Neural cell (in vitro differentiated cells): ENCODE data around the gene UNCX. TPM values are rescaled to one million over a fixed set of nuclear protein-coding genes. Genes with fewer than 3 reads are reported as not detected.
A peak's percentile ranks its signal among the peaks of the same experiment; 100 is the strongest.

ENCODE experiments used
- H2AFZ ChIP-seq: fragments of 200-600, 300-800 bp; sonication (generic), shearing (Covaris generic); 2 replicates; pipeline ENCODE4 v1.6.0; 2014; ENCODE audit warnings: low read depth, mild to moderate bottlenecking, antibody characterized with exemption, low read length, moderate library complexity
- H3F3A ChIP-seq: fragments of 200-600 bp; shearing (Covaris generic); 2 replicates; pipeline ENCODE4 v1.6.1; 2016; ENCODE audit warnings: mild to moderate bottlenecking, moderate library complexity, mixed read lengths, antibody characterized with exemption, low read length; ENCODE audit not compliant: insufficient read depth, poor library complexity, severe bottlenecking
- H3K27ac ChIP-seq: fragments of 200-600, 300-800 bp; sonication (generic), shearing (Covaris generic); 2 replicates; pipeline ENCODE4 v1.5.1; 2014; ENCODE audit warnings: mild to moderate bottlenecking, low read length, moderate library complexity
- H3K27me3 ChIP-seq: fragments of 300-800, 200-600 bp; sonication (generic), shearing (Covaris generic); 2 replicates; pipeline ENCODE4 v1.6.0; 2014; ENCODE audit warnings: mild to moderate bottlenecking, low read depth, low read length, moderate library complexity; ENCODE audit not compliant: insufficient read depth
- H3K36me3 ChIP-seq: fragments of 300-800, 200-600 bp; sonication (generic), shearing (Covaris generic); 2 replicates; pipeline ENCODE4 v1.5.1; 2014; ENCODE audit warnings: mild to moderate bottlenecking, antibody characterized with exemption, low read length, moderate library complexity; ENCODE audit not compliant: insufficient read depth
- H3K4me2 ChIP-seq: fragments of 300-800, 200-600 bp; sonication (generic), shearing (Covaris generic); 2 replicates; pipeline ENCODE4 v1.6.0; 2014; ENCODE audit warnings: mild to moderate bottlenecking, low read length
- H3K4me3 ChIP-seq: fragments of 300-800, 200-600 bp; sonication (generic), shearing (Covaris generic); 2 replicates; pipeline ENCODE4 v1.5.1; 2014; ENCODE audit warnings: mild to moderate bottlenecking, low read length, moderate library complexity
- H3K79me2 ChIP-seq: fragments of 200-600 bp; shearing (Covaris generic); replicated peaks from 2 replicates; pipeline ENCODE4 v1.6.0; 2014; ENCODE audit warnings: mild to moderate bottlenecking, low read length, moderate library complexity; ENCODE audit not compliant: insufficient read depth
- H3K9ac ChIP-seq: fragments of 300-800, 200-600 bp; sonication (generic), shearing (Covaris generic); 2 replicates; pipeline ENCODE4 v1.6.1; 2016; ENCODE audit warnings: mild to moderate bottlenecking, low read length, mixed read lengths
- H3K9me2 ChIP-seq: fragments of 200-600 bp; shearing (Covaris generic); 2 replicates; pipeline ENCODE4 v1.6.1; 2016; ENCODE audit warnings: mild to moderate bottlenecking, low read length, mixed read lengths; ENCODE audit not compliant: insufficient read depth
- H3K9me3 ChIP-seq: fragments of 200-600, 300-800 bp; sonication (generic), shearing (Covaris generic); 2 replicates; pipeline ENCODE4 v1.6.1; 2016; ENCODE audit warnings: mild to moderate bottlenecking, mixed run types, low read length, moderate library complexity, mixed read lengths
- H4K20me1 ChIP-seq: fragments of 200-600 bp; shearing (Covaris generic); 2 replicates; pipeline ENCODE4 v1.6.1; 2016; ENCODE audit warnings: mild to moderate bottlenecking, mixed run types; ENCODE audit not compliant: insufficient read depth
- EP300 ChIP-seq: fragments of 450-650 bp; conservative IDR thresholded peaks from 2 replicates; pipeline ENCODE4 v1.6.1; 2014; ENCODE audit warnings: antibody characterized with exemption, mild to moderate bottlenecking, moderate library complexity; ENCODE audit not compliant: poor library complexity, severe bottlenecking
- EZH2 ChIP-seq: fragments of 200-600, 300-800 bp; shearing (Covaris generic), sonication (generic); IDR thresholded peaks from 2 replicates; pipeline ENCODE4 v1.6.1; 2014; ENCODE audit warnings: antibody characterized with exemption, low read length, borderline replicate concordance, mild to moderate bottlenecking; ENCODE audit not compliant: insufficient read depth, poor library complexity, severe bottlenecking
- POLR2AphosphoS5 ChIP-seq: IDR thresholded peaks from 2 replicates; pipeline ENCODE4 v1.6.1; 2012
- TAF1 ChIP-seq: IDR thresholded peaks from 2 replicates; pipeline ENCODE4 v1.6.1; 2012; ENCODE audit warnings: low read depth
- polyA plus RNA-seq: library from polyadenylated mRNA; depleted of rRNA; stranded (reverse); fragments of >200 nt; gene quantifications from 2 replicates; pipeline ENCODE4 v1.2.3, GENCODE V29; 2014
- TF ChIP-seq, protein P1 (sequence below): fragments of 450-650 bp; IDR thresholded peaks from 2 replicates; pipeline ENCODE4 v1.5.1; 2014; ENCODE audit warnings: antibody characterized with exemption, mild to moderate bottlenecking, moderate library complexity; ENCODE audit not compliant: poor library complexity, severe bottlenecking

Gene UNCX
- polyA plus RNA-seq, 1 donor from 2014 or later, result 1.6 TPM

DNA sequence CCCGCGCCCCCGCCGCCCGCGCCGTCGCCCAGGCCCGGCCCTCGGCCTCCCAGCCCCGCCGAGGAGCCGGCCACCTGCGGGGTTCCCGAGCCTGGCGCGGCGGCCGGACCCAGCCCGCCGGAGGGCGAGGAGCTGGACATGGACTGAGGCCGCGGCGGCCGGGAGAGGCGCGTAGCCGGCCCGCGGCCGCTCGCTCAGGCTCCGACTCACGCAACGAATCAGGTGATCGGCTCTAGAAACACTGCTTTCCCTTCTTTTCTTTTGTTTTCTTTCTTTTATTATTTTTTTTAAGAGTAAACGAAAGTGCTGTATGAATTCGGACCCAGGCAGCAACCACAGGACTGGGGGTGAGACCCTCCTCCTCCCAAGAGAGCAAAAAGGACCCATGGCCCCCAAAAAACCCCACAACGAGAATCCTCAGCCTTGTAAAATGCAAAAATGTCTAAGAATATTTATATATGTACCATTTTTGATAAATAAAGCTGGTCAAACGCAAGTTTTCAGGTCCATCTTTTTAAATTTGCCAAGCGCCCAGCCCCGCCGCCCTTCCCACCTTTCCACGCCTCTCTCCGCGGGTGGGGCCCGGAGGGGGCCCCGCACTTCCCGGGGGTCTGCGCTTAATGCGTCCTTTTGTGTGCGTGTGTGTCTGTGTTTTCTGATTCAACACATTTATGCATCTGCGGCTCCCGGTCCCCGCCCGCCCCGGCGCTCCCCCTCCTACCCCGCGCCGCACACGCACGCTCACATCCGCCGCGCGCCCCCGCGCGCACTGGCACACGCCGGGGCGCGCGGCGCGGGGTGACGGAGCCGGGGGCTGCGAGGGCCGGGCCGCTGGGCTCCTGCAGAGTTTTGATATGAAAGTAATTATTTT lies 4.4 kb downstream of the UNCX start:
- H4K20me1 ChIP-seq, result no peaks in the 10 kb centered on the region
- no peak overlapping the region for H3K27ac ChIP-seq
- H3K4me3 ChIP-seq, result peak overlapping the region; percentile 7

GRCh38 chr7:1237704-1238255 lies 5.1 kb downstream of the UNCX start:
- no peaks in the 10 kb centered on the region for H3F3A ChIP-seq
- no peak overlapping the region for H3K9ac ChIP-seq
- H3K9me3 ChIP-seq, result no peaks in the 10 kb centered on the region
- peaks cover 87% of the 10 kb centered on the region for H3K27me3 ChIP-seq
- H2AFZ ChIP-seq, result no peak overlapping the region
- no peak overlapping the region for H3K4me2 ChIP-seq
- no peak overlapping the region for H3K4me3 ChIP-seq
- H3K27ac ChIP-seq, result no peak overlapping the region
- no peaks in the 10 kb centered on the region for H3K9me2 ChIP-seq
- H3K79me2 ChIP-seq, result no peaks in the 10 kb centered on the region
- no peaks in the 10 kb centered on the region for H4K20me1 ChIP-seq
- no peak for TF ChIP-seq EZH2
- TF ChIP-seq POLR2AphosphoS5, result peak; percentile 53
- H3K36me3 ChIP-seq, result no peaks in the 10 kb centered on the region

More for the DNA sequence above, 4.4 kb downstream of the UNCX start:
- no peaks in the 10 kb centered on the region for H3K36me3 ChIP-seq
- H3K9me2 ChIP-seq, result no peaks in the 10 kb centered on the region
- no peak overlapping the region for H3K9ac ChIP-seq
- H3F3A ChIP-seq, result no peaks in the 10 kb centered on the region
- H3K79me2 ChIP-seq, result no peaks in the 10 kb centered on the region
- H2AFZ ChIP-seq, result no peak overlapping the region
- peaks cover 86% of the 10 kb centered on the region for H3K27me3 ChIP-seq
- TF ChIP-seq EP300 (no peak), TAF1 (no peak), EZH2 (peak; percentile 73)
- TF ChIP-seq, protein P1, sequence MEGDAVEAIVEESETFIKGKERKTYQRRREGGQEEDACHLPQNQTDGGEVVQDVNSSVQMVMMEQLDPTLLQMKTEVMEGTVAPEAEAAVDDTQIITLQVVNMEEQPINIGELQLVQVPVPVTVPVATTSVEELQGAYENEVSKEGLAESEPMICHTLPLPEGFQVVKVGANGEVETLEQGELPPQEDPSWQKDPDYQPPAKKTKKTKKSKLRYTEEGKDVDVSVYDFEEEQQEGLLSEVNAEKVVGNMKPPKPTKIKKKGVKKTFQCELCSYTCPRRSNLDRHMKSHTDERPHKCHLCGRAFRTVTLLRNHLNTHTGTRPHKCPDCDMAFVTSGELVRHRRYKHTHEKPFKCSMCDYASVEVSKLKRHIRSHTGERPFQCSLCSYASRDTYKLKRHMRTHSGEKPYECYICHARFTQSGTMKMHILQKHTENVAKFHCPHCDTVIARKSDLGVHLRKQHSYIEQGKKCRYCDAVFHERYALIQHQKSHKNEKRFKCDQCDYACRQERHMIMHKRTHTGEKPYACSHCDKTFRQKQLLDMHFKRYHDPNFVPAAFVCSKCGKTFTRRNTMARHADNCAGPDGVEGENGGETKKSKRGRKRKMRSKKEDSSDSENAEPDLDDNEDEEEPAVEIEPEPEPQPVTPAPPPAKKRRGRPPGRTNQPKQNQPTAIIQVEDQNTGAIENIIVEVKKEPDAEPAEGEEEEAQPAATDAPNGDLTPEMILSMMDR, result peak; percentile 9
- H3K9me3 ChIP-seq, result no peaks in the 10 kb centered on the region
- H3K4me2 ChIP-seq, result no peak overlapping the region

- Histone ChIP-seq H3K27ac (no peak overlapping the region), H3K27me3 (peaks cover 92% of the 10 kb centered on the region), H3F3A (no peaks in the 10 kb centered on the region), H3K4me2 (no peak overlapping the region), H3K36me3 (no peaks in the 10 kb centered on the region), H2AFZ (no peak overlapping the region), H3K9me3 (no peaks in the 10 kb centered on the region), H3K79me2 (no peaks in the 10 kb centered on the region), H4K20me1 (no peaks in the 10 kb centered on the region), H3K9ac (peak overlapping the region; percentile 5), H3K4me3 (no peak overlapping the region), H3K9me2 (no peaks in the 10 kb centered on the region)
- TF ChIP-seq EZH2 (peak; percentile 91), TAF1 (no peak)
Observed at GRCh38 chr7:1238450-1238882, 5.8 kb downstream of the UNCX start.
